GM23338 (cell line): ENCODE results near the gene CCNB2. TPM values are rescaled to one million over a fixed set of nuclear protein-coding genes. Genes with fewer than 3 reads are reported as not detected.

Experiments used
- ATAC-seq: fragments of 200-7000 bp; cut with Tn5 transposase; 3 replicates; pipeline ENCODE4 v1.9.1; 2020
- DNase-seq: peaks from one replicate; pipeline ENCODE4 v3.0.0-alpha.2; 2015; ENCODE audit warnings: low spot score
- H2AFZ ChIP-seq: fragments of 200-600 bp; sonication (generic); 2 replicates; pipeline ENCODE4 v1.8.0; 2016; ENCODE audit warnings: antibody characterized with exemption, mild to moderate bottlenecking, moderate library complexity
- H3F3A ChIP-seq: fragments of 200-600 bp; sonication (generic); replicated peaks from 2 replicates; pipeline ENCODE4 v1.8.0; 2017; ENCODE audit warnings: antibody characterized with exemption, mixed run types, low read depth
- H3K27ac ChIP-seq: fragments of 200-600 bp; sonication (generic); 2 replicates; pipeline ENCODE4 v1.6.1; 2016; ENCODE audit warnings: low read depth
- H3K27me3 ChIP-seq: fragments of 200-600 bp; sonication (generic); 2 replicates; pipeline ENCODE4 v1.8.0; 2016; ENCODE audit warnings: mild to moderate bottlenecking, mixed run types, moderate library complexity; ENCODE audit not compliant: insufficient read depth
- H3K36me3 ChIP-seq: fragments of 200-600 bp; sonication (generic); 2 replicates; pipeline ENCODE4 v1.8.0; 2016; ENCODE audit warnings: mild to moderate bottlenecking; ENCODE audit not compliant: insufficient read depth
- H3K4me1 ChIP-seq: fragments of 200-600 bp; sonication (generic); 2 replicates; pipeline ENCODE4 v1.8.0; 2016; ENCODE audit warnings: mild to moderate bottlenecking, moderate library complexity; ENCODE audit not compliant: insufficient read depth
- H3K4me2 ChIP-seq: fragments of 200-600 bp; sonication (generic); 2 replicates; pipeline ENCODE4 v1.7.1; 2017; ENCODE audit warnings: mixed run types
- H3K4me3 ChIP-seq: fragments of 200-600 bp; sonication (generic); 2 replicates; pipeline ENCODE4 v1.6.1; 2016; ENCODE audit warnings: mixed run types
- H3K79me2 ChIP-seq: fragments of 200-600 bp; sonication (generic); replicated peaks from 2 replicates; pipeline ENCODE4 v1.8.0; 2017; ENCODE audit warnings: mild to moderate bottlenecking; ENCODE audit not compliant: insufficient read depth
- H3K9me2 ChIP-seq: fragments of 200-600 bp; sonication (generic); 2 replicates; pipeline ENCODE4 v1.8.0; 2017; ENCODE audit not compliant: insufficient read depth
- H4K20me1 ChIP-seq: fragments of 200-600 bp; sonication (generic); replicated peaks from 2 replicates; pipeline ENCODE4 v1.8.0; 2017; ENCODE audit warnings: mild to moderate bottlenecking; ENCODE audit not compliant: insufficient read depth
- H3K27ac Mint-ChIP-seq: 2 replicates; pipeline ENCODE4 v1.8.0; 2020; ENCODE audit warnings: inconsistent platforms, mild to moderate bottlenecking, moderate library complexity, mixed read lengths
- H3K27me3 Mint-ChIP-seq: 3 replicates; pipeline ENCODE4 v1.8.0; 2022; ENCODE audit warnings: low read depth, mild to moderate bottlenecking, moderate library complexity, mixed read lengths, inconsistent platforms; ENCODE audit not compliant: insufficient read depth, poor library complexity
- H3K36me3 Mint-ChIP-seq: 3 replicates; pipeline ENCODE4 v1.8.0; 2021; ENCODE audit warnings: low read depth, mild to moderate bottlenecking, inconsistent platforms, moderate library complexity, mixed read lengths
- H3K4me1 Mint-ChIP-seq: 3 replicates; pipeline ENCODE4 v1.8.0; 2020; ENCODE audit warnings: mild to moderate bottlenecking, inconsistent platforms, mixed read lengths
- H3K4me3 Mint-ChIP-seq: 3 replicates; pipeline ENCODE4 v1.8.0; 2021; ENCODE audit warnings: moderate library complexity, mild to moderate bottlenecking, inconsistent platforms, mixed read lengths
- H3K9me3 Mint-ChIP-seq: 3 replicates; pipeline ENCODE4 v1.8.0; 2020; ENCODE audit warnings: moderate library complexity, mild to moderate bottlenecking, inconsistent platforms, mixed read lengths
- CREB1 ChIP-seq: fragments of 250-450 bp; sonication (Bioruptor Pico); IDR thresholded peaks from 2 replicates; pipeline ENCODE4 v1.5.0; 2020; ENCODE audit warnings: low read depth, mild to moderate bottlenecking, moderate library complexity
- CTCF ChIP-seq, 2 experiments: fragments of 200-600 bp in 1 of 2; sonication (generic) in 1 of 2; conservative IDR thresholded peaks; 2 replicates each; pipeline versions ENCODE4 v1.5.1 to v1.6.1; 2016 to 2017; ENCODE audit warnings: antibody characterized with exemption in 2 of 2, low read depth in 2 of 2, mild to moderate bottlenecking in 2 of 2, moderate library complexity in 1 of 2
- ETS1 ChIP-seq: IDR thresholded peaks from 2 replicates; pipeline ENCODE4 v1.6.1; 2016; ENCODE audit warnings: antibody characterized with exemption
- EZH2phosphoT487 ChIP-seq: fragments of 200-600 bp; sonication (generic); IDR thresholded peaks from one replicate; pipeline ENCODE4 v1.8.1; 2018; ENCODE audit warnings: antibody characterized with exemption; ENCODE audit not compliant: unreplicated experiment
- JUNB ChIP-seq: IDR thresholded peaks from one replicate; pipeline ENCODE4 v1.6.1; 2016; ENCODE audit warnings: antibody characterized with exemption; ENCODE audit not compliant: unreplicated experiment
- NANOG ChIP-seq: IDR thresholded peaks from 2 replicates; pipeline ENCODE4 v1.6.1; 2016; ENCODE audit warnings: antibody characterized with exemption, borderline replicate concordance
- REST ChIP-seq: IDR thresholded peaks from one replicate; pipeline ENCODE4 v1.6.1; 2018; ENCODE audit warnings: antibody characterized with exemption; ENCODE audit not compliant: unreplicated experiment
- STAT1 ChIP-seq: IDR thresholded peaks from one replicate; pipeline ENCODE4 v1.6.1; 2016; ENCODE audit warnings: antibody characterized with exemption; ENCODE audit not compliant: unreplicated experiment
- polyA plus RNA-seq: library from polyadenylated mRNA; unstranded; fragments of >200 nt; fragmentation: Nextera tagmentation; extraction: Ambion mirVana; gene quantifications from 2 replicates; pipeline ENCODE4 v1.2.1, GENCODE V29; 2016
- total RNA-seq: library from RNA; depleted of rRNA; stranded (reverse); fragments of >200 nt; shearing (Covaris generic); gene quantifications from 2 replicates; pipeline ENCODE4 v1.2.3, GENCODE V29; 2014

Gene CCNB2
- total and polyA plus RNA-seq, 2 experiments from 2014 or later: 81.8 to 108 TPM

- no peak for TF ChIP-seq EZH2phosphoT487
- TF ChIP-seq CREB1 (CRISPR knock-in tag): no peak
- no peak for TF ChIP-seq ETS1
- TF ChIP-seq JUNB: no peak
Measured at GRCh38 chr15:59157840-59158700, 53.1 kb downstream of the CCNB2 start (continued).

- H3K4me2 ChIP-seq: no peak overlapping the region
- H3K4me1 ChIP-seq: no peaks in the 10 kb centered on the region
- no peak overlapping the region for H3K27ac ChIP-seq
- H3K79me2 ChIP-seq: no peaks in the 10 kb centered on the region
- H3K9me2 ChIP-seq: no peaks in the 10 kb centered on the region
- no peaks in the 10 kb centered on the region; the same call in 1 of the 2 replicates for H4K20me1 ChIP-seq
- Mint-ChIP-seq H3K4me1 (peaks cover 5% of the 10 kb centered on the region; the same call in 1 of the 3 replicates), H3K27me3 (peaks cover 12% of the 10 kb centered on the region), H3K36me3 (peaks cover 39% of the 10 kb centered on the region), H3K4me3 (no peak overlapping the region), H3K27ac (no peak overlapping the region), H3K9me3 (no peaks in the 10 kb centered on the region)
- H3F3A ChIP-seq: no peaks in the 10 kb centered on the region
- no peak for TF ChIP-seq JUNB
- no peak for TF ChIP-seq REST
- no peak for TF ChIP-seq CTCF (conservative IDR thresholded peaks at IDR 0.05; ENCODE audit: low read depth in 2 of 2)
- no peak for TF ChIP-seq ETS1
- no peak for TF ChIP-seq STAT1
- no peak for TF ChIP-seq CREB1 (CRISPR knock-in tag)
- no peak for TF ChIP-seq NANOG
- ATAC-seq: no peak
- H3K27me3 ChIP-seq: no peaks in the 10 kb centered on the region
- DNase-seq: no peak
- peaks cover 19% of the 10 kb centered on the region for H3K36me3 ChIP-seq
- H3K4me3 ChIP-seq: no peak overlapping the region
- no peak overlapping the region for H2AFZ ChIP-seq
Measured at GRCh38 chr15:59158701-59159034, 53.7 kb downstream of the CCNB2 start.
